Prostate gland (tissue), 2 donors: ENCODE results near the gene STXBP4.

Experiments used
- CTCF ChIP-seq, 4 experiments: fragments of 200-600 bp in 2 of 4; fragments of 450-650 bp in 2 of 4; sonication (generic) in 2 of 4; IDR thresholded peaks; 1 replicate in 3 of 4; 2 replicates in 1 of 4; pipeline ENCODE4 v1.5.1; 2016 to 2019; ENCODE audit warnings: antibody characterized with exemption in 4 of 4, mild to moderate bottlenecking in 2 of 4, moderate library complexity in 2 of 4
- POLR2AphosphoS5 ChIP-seq: sonication (generic); formaldehyde crosslinking; IDR thresholded peaks from one replicate; pipeline ENCODE4 v1.6.1; 2017; ENCODE audit warnings: antibody characterized with exemption

DNA sequence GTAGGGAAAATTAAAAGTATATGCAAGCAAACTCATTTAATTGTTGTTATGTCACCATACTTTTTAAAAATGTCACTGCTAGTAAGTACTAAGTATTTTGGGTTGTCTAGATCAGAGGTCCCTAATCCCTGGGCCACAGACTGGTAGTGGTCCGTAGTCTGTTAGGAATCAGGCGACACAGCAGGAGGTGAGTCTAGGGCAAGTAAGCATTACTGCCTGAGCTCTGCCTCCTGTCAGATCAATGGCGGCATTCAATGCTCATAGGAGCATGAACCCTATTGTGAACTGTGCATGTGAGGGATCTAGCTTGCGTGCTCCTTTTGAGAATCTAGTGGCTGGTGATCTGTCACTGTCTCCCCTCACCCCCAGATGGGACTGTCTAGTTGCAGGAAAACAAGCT is 21.6 kb downstream of the STXBP4 start:
- no peak for TF ChIP-seq CTCF (IDR thresholded peaks at IDR 0.05)
- TF ChIP-seq POLR2AphosphoS5: no peak
